MCF 10A (cell line): ENCODE data around the gene ALDH1B1. TPM values are rescaled to one million over a fixed set of nuclear protein-coding genes. Genes with fewer than 3 reads are reported as not detected.

Experiments used
- BruUV-seq: library from RNA; stranded (reverse); fragments of 400-500 nt; replicated peaks from 2 replicates; lab custom pipeline; 2021; lab: Mats Ljungman, UMichigan
- CTCF ChIA-PET: fragments of 300-600 bp; sonication (Branson Sonifier 250); formaldehyde crosslinking; extraction: SDS; loops from one replicate; lab custom pipeline; 2021; ENCODE audit warnings: antibody characterized with exemption, inconsistent platforms; lab: Yijun Ruan, JAX
- POLR2A ChIA-PET: fragments of 300-600, 350-650 bp; sonication (Branson Sonifier 250); formaldehyde crosslinking; extraction: SDS; loops from one replicate; lab custom pipeline; 2020; ENCODE audit warnings: antibody characterized with exemption, inconsistent platforms; lab: Yijun Ruan, JAX
- DNase-seq: peaks from one replicate; pipeline ENCODE4 v3.0.0-alpha.2; 2018; ENCODE audit not compliant: unreplicated experiment
- H3K27ac Mint-ChIP-seq: one replicate; pipeline ENCODE4 v1.8.0; 2022; ENCODE audit warnings: mild to moderate bottlenecking, low read depth, mixed read lengths; ENCODE audit not compliant: unreplicated experiment
- H3K27me3 Mint-ChIP-seq: one replicate; pipeline ENCODE4 v1.8.0; 2022; ENCODE audit warnings: mixed read lengths; ENCODE audit not compliant: insufficient read depth, unreplicated experiment
- H3K36me3 Mint-ChIP-seq: one replicate; pipeline ENCODE4 v1.8.0; 2022; ENCODE audit warnings: mild to moderate bottlenecking, moderate library complexity, mixed read lengths; ENCODE audit not compliant: insufficient read depth, unreplicated experiment
- H3K4me1 Mint-ChIP-seq: one replicate; pipeline ENCODE4 v1.8.0; 2022; ENCODE audit warnings: mixed read lengths; ENCODE audit not compliant: insufficient read depth, unreplicated experiment
- H3K4me3 Mint-ChIP-seq: one replicate; pipeline ENCODE4 v1.8.0; 2022; ENCODE audit warnings: mild to moderate bottlenecking, moderate library complexity, mixed read lengths; ENCODE audit not compliant: unreplicated experiment
- H3K9me3 Mint-ChIP-seq: one replicate; pipeline ENCODE4 v1.8.0; 2022; ENCODE audit warnings: mixed read lengths; ENCODE audit not compliant: unreplicated experiment
- intact Hi-C: fragments of 100-400 bp; cut with micrococcal nuclease; formaldehyde crosslinking; loops from 2 replicates; pipeline ENCODE4 v1.14.1; 2022
- total RNA-seq: library from RNA; stranded (reverse); gene quantifications from 2 replicates; pipeline ENCODE4 v1.2.3, GENCODE V29; 2022
- TF ChIP-seq, protein P1 (sequence below): fragments of 200-600 bp; IDR thresholded peaks from one replicate; pipeline ENCODE4 v1.8.0; 2022; ENCODE audit warnings: antibody characterized with exemption, mild to moderate bottlenecking; ENCODE audit not compliant: unreplicated experiment

ALDH1B1 gene
- total RNA-seq, 1 experiment from 2014 or later, result 26.2 TPM

DNA sequence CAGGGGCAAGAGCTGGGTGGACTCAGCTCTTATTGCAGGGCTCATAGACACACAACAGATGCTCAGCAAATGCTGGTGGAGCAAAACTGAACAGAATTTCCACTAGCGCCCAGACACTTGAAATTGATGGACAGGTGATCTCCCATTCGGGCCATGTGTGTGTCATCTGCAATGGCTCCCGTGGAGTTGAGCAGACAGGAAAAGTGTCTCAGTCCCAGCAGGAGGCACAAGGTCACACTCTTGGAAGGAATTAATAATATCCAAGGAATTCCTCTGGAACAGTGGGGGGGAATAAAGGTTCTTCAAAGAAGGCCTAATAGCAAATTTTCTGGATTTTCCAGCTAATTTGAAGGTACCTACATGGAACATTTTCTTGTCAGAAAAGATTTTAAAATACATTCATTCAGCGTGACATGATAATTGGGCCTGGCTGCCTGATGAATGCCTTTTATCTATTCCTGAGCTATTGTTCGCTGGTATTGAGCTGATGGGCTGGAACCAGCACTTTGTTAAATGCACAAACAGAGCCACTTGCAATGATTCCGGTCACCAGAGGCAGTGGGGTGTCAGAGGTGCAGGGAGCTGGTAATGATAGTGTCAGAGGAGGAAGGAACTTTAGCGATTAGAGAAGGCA is 31.5 kb upstream of the ALDH1B1 start:
- DNase-seq, result no peak
- H3K4me3 Mint-ChIP-seq, result no peak overlapping the region
- H3K4me1 Mint-ChIP-seq, result peaks cover 8% of the 10 kb centered on the region
- intact Hi-C loops, result loop anchor here (10.0 kb wide), 1 partner anchor 876 kb away; the partner anchor contains the start of gene POLR1E
- H3K9me3 Mint-ChIP-seq, result no peaks in the 10 kb centered on the region
- H3K27ac Mint-ChIP-seq, result no peak overlapping the region
- no TSS peak for BruUV-seq
- ChIA-PET CTCF (interaction anchor here (0.5 to 2.5 kb wide), 8 partner anchors 97 to 447 kb away, joined by 3 to 11 read pairs (median 4); no protein-coding TSS in a partner anchor), POLR2A (interaction anchor here (0.7 kb wide), 1 partner anchor 439 kb away, joined by 3 read pairs; no protein-coding TSS in a partner anchor)
- H3K27me3 Mint-ChIP-seq, result no peaks in the 10 kb centered on the region
- TF ChIP-seq, protein P1, sequence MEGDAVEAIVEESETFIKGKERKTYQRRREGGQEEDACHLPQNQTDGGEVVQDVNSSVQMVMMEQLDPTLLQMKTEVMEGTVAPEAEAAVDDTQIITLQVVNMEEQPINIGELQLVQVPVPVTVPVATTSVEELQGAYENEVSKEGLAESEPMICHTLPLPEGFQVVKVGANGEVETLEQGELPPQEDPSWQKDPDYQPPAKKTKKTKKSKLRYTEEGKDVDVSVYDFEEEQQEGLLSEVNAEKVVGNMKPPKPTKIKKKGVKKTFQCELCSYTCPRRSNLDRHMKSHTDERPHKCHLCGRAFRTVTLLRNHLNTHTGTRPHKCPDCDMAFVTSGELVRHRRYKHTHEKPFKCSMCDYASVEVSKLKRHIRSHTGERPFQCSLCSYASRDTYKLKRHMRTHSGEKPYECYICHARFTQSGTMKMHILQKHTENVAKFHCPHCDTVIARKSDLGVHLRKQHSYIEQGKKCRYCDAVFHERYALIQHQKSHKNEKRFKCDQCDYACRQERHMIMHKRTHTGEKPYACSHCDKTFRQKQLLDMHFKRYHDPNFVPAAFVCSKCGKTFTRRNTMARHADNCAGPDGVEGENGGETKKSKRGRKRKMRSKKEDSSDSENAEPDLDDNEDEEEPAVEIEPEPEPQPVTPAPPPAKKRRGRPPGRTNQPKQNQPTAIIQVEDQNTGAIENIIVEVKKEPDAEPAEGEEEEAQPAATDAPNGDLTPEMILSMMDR, result no peak
- no peaks in the 10 kb centered on the region for H3K36me3 Mint-ChIP-seq

DNA sequence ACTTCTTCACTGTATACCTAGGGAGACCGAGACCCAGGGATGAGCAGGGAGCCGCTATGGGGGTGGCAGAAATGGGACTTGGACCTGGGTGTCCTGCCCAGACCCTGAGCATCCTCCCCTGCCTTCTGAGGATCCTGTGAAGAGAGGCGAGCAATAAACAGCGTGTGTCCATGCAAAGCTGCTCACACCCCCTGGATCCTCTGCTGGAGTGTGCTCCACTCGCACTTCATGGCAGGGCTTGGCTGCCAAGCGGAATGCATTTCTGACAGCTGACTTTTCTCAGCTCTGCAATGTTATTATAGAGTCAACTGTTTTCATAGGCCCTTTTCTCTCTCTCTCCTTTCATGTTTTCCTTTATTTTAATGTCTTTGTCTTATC is 31.0 kb upstream of the ALDH1B1 start:
- ChIA-PET CTCF (interaction anchor here (1.0 to 2.5 kb wide), 5 partner anchors 273 to 448 kb away, joined by 3 to 11 read pairs (median 6); no protein-coding TSS in a partner anchor), POLR2A (no interaction called here)
- TF ChIP-seq, protein P1, result no peak
- no peak for DNase-seq
- no peak overlapping the region for H3K27ac Mint-ChIP-seq
- H3K36me3 Mint-ChIP-seq, result no peaks in the 10 kb centered on the region
- H3K27me3 Mint-ChIP-seq, result no peaks in the 10 kb centered on the region
- BruUV-seq, result no TSS peak
- intact Hi-C loops, result loop anchor here (10.0 kb wide), 1 partner anchor 877 kb away; the partner anchor contains the start of gene POLR1E
- H3K4me3 Mint-ChIP-seq, result no peak overlapping the region
- H3K9me3 Mint-ChIP-seq, result no peaks in the 10 kb centered on the region
- H3K4me1 Mint-ChIP-seq, result peaks cover 8% of the 10 kb centered on the region

DNA sequence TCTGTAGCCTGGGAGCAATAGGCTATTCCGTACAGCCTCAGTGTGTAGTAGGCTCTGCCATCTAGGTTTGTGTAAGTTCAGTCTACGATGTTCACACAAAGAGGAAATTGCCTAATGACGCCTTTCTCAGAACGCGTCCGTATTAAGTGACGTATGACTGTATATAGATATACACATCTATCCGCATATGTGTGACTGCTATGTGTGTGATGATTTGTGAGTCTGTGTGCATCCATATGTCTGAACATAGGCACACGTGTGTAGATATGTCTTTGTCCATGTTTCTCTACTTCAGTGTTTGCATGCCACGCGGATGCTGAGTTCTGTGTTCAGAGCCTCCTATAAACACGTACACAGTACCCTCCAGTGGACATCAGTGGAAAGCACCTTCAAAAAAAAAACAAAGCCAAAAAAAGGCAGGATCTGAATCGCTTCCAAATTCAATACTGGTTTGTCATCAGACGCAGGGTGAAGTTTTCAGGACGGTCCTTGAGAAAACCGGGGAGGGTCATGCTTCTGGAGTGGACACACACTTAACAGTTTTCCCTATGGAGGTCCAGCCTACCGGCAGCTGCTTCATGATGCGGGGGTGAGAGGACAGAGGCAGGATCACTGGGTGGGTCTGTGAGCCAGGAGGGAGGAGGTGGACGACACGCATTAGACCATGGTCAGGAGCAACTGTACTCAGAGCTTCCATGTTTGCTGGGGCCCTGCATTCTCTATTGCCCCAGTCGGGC is 29.5 kb upstream of the ALDH1B1 start:
- no peaks in the 10 kb centered on the region for H3K9me3 Mint-ChIP-seq
- H3K27ac Mint-ChIP-seq, result no peak overlapping the region
- H3K4me1 Mint-ChIP-seq, result peaks cover 8% of the 10 kb centered on the region
- TF ChIP-seq, protein P1, result peak; percentile 66
- ChIA-PET POLR2A (interaction anchor here (0.6 to 0.7 kb wide), 3 partner anchors 296 to 454 kb away, joined by 3 read pairs; no protein-coding TSS in a partner anchor), CTCF (interaction anchor here (0.6 to 2.5 kb wide), 22 partner anchors 12 to 612 kb away, joined by 3 to 11 read pairs (median 4); no protein-coding TSS in a partner anchor)
- no peaks in the 10 kb centered on the region for H3K36me3 Mint-ChIP-seq
- intact Hi-C loops, result loop anchor here (1.0 to 10.0 kb wide), 4 partner anchors 275 to 878 kb away; partner anchors contain the start of genes POLR1E and SLC25A51
- no peaks in the 10 kb centered on the region for H3K27me3 Mint-ChIP-seq
- H3K4me3 Mint-ChIP-seq, result no peak overlapping the region
- peak; percentile 74 for DNase-seq
- BruUV-seq, result no TSS peak

DNA sequence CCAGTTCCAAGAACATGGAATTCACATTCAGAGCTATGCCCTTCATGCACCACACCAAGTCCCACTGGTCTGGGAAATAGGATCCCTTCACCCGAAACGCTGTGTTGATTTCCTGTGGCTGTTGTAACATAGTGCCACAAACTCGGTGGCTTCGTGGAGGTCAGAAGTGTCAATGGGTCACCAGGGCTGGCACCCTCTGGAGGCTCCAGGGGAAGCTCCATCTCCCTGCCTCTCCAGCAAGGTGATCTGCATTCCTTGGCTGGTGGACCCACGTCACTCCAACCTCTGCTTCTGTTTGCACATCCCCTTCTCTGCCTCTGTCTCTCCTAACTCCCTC is 28.9 kb upstream of the ALDH1B1 start:
- POLR2A ChIA-PET, result interaction anchor here (0.7 kb wide), 2 partner anchors 338 to 454 kb away, joined by 3 read pairs; no protein-coding TSS in a partner anchor
- CTCF ChIA-PET, result interaction anchor here (0.6 to 1.5 kb wide), 16 partner anchors 11 to 453 kb away, joined by 3 to 5 read pairs (median 3); no protein-coding TSS in a partner anchor
- intact Hi-C loops, result loop anchor here (1.0 to 10.0 kb wide), 4 partner anchors 275 to 879 kb away; partner anchors contain the start of genes POLR1E and SLC25A51

More for the DNA sequence above, 28.9 kb upstream of the ALDH1B1 start:
- no TSS peak for BruUV-seq
- no peak for DNase-seq
- TF ChIP-seq, protein P1, result no peak
- no peaks in the 10 kb centered on the region for H3K36me3 Mint-ChIP-seq
- H3K4me3 Mint-ChIP-seq, result no peak overlapping the region
- H3K4me1 Mint-ChIP-seq, result peaks cover 8% of the 10 kb centered on the region
- no peaks in the 10 kb centered on the region for H3K27me3 Mint-ChIP-seq
- H3K27ac Mint-ChIP-seq, result no peak overlapping the region
- no peaks in the 10 kb centered on the region for H3K9me3 Mint-ChIP-seq
